Gastrocnemius medialis (tissue), 4 donors: ENCODE measurements around the gene PEAK1. TPM values are rescaled to one million over a fixed set of nuclear protein-coding genes. Genes with fewer than 3 reads are reported as not detected.

Source experiments
- ATAC-seq, 2 donors: fragments of 150-250 bp; one replicate each; pipeline ENCODE4 v1.9.1; 2016
- DNase-seq, 2 donors: peaks; one replicate each; pipeline ENCODE4 v3.0.0-alpha.2; 2019
- H3K27ac ChIP-seq, 4 donors: fragments of 200-600 bp; sonication (generic); 1 replicate in 1 of 4; 2 replicates in 3 of 4; pipeline ENCODE4 v1.5.1; 2016 to 2018; ENCODE audit warnings: mild to moderate bottlenecking in 2 of 4, moderate library complexity in 1 of 4
- H3K27me3 ChIP-seq, 3 donors: fragments of 200-600 bp; sonication (generic) in 2 of 3; 1 replicate in 1 of 3; 2 replicates in 2 of 3; pipeline versions ENCODE4 v1.5.1 to v1.6.0; 2016 to 2019; ENCODE audit warnings: mild to moderate bottlenecking in 1 of 3, moderate library complexity in 1 of 3
- H3K36me3 ChIP-seq, 2 donors: fragments of 200-600 bp; sonication (generic) in 1 of 2; one replicate each; pipeline ENCODE4 v1.5.1; 2017 to 2018
- H3K4me1 ChIP-seq, 2 donors: fragments of 200-600 bp; sonication (generic) in 1 of 2; one replicate each; pipeline ENCODE4 v1.5.1; 2016 to 2017; ENCODE audit warnings: mild to moderate bottlenecking in 2 of 2
- H3K4me3 ChIP-seq, 4 donors: fragments of 200-600 bp; sonication (generic) in 3 of 4; 1 replicate in 1 of 4; 2 replicates in 3 of 4; pipeline ENCODE4 v1.5.1; 2016 to 2019; ENCODE audit warnings: mild to moderate bottlenecking in 2 of 4
- H3K9me3 ChIP-seq, 3 donors: fragments of 200-600 bp; sonication (generic) in 2 of 3; 1 replicate in 1 of 3; 2 replicates in 2 of 3; pipeline ENCODE4 v1.5.1; 2016 to 2019
- CTCF ChIP-seq, 5 experiments: fragments of 450-650 bp in 3 of 5; fragments of 200-600 bp in 2 of 5; sonication (generic) in 2 of 5; IDR thresholded peaks in 4 of 5; conservative IDR thresholded peaks in 1 of 5; 1 replicate in 4 of 5; 2 replicates in 1 of 5; pipeline ENCODE4 v1.5.1; 2016 to 2019; ENCODE audit warnings: antibody characterized with exemption in 5 of 5, mild to moderate bottlenecking in 3 of 5, moderate library complexity in 3 of 5
- POLR2A ChIP-seq, 2 donors: fragments of 450-650 bp; IDR thresholded peaks; one replicate each; pipeline ENCODE4 v1.6.1; 2017; ENCODE audit warnings: antibody characterized with exemption in 2 of 2, mild to moderate bottlenecking in 2 of 2, moderate library complexity in 2 of 2
- in situ Hi-C, 4 donors: fragments of 200-750 bp; cut with MboI; loops; one replicate each; pipeline versions ENCODE4 v1.15.0 to v1.8.0; 2017; ENCODE audit warnings: low sequenced_read_pairs in 4 of 4
- intact Hi-C: fragments of 100-400 bp; cut with DNase I; formaldehyde crosslinking; loops from one replicate; pipeline ENCODE4 v1.15.1; 2023; ENCODE audit warnings: low total_unique reads
- total RNA-seq, 4 donors: library from RNA; depleted of rRNA; stranded (reverse); fragments of >200 nt; gene quantifications; one replicate each; pipeline versions ENCODE4 v1.1.0 to v1.2.3, GENCODE V29; 2016

Gene PEAK1
- total RNA-seq, 4 donors from 2014 or later: 17.8 to 21.9 (median 20.8) TPM

DNA sequence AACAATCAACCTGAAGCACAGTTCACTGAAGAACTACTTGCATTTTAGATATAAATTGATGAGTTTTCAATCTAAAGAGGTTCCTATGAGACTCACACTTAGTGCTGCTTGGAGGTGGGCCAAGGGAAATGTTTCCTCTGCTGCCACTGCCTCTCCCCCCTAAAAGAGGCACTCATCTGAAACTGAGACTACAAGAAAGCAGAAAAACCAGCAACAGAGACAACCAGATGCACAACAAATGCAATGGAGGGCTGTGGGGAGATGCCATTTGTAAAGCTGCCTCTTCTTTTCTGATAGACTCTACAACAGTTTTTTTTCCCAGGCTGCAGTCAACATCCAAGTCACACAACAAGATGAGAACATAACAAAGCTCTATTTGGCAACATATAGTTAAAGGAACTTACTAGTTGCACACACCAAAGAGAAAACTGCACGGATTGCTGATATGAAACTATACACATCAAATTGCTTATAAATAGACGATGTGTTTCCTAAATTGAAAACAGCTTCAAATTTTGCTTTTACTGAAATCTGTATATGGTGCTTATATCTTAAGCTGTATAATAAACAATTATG lies 360.0 kb downstream of the PEAK1 start:
- H3K36me3 ChIP-seq: no peaks in the 10 kb centered on the region
- H3K27ac ChIP-seq: peak overlapping the region; percentile 80 to 93 (median 87)
- no peaks in the 10 kb centered on the region for H3K27me3 ChIP-seq
- DNase-seq: no peak
- peaks cover 73 to 91% of the 10 kb centered on the region in 2 donors for H3K4me1 ChIP-seq
- no peak overlapping the region for H3K4me3 ChIP-seq
- TF ChIP-seq POLR2A (IDR thresholded peaks at IDR 0.05) (no peak), CTCF (IDR thresholded peaks at IDR 0.05 in 4 of 5, conservative IDR thresholded peaks at IDR 0.05 in 1 of 5) (no peak)
- H3K9me3 ChIP-seq: no peaks in the 10 kb centered on the region
- peak; percentile 55 to 71 for ATAC-seq
- in situ Hi-C loops (no loop called here), intact Hi-C loops (loop anchor here (10.0 kb wide), 1 partner anchor 875 kb away; no protein-coding TSS in a partner anchor)

GRCh38 chr15:77058468-77058867 lies 361.4 kb downstream of the PEAK1 start:
- H3K36me3 ChIP-seq: peaks cover 0 to 12% of the 10 kb centered on the region in 2 donors
- H3K4me3 ChIP-seq: no peak overlapping the region
- TF ChIP-seq POLR2A (IDR thresholded peaks at IDR 0.05): no peak
- TF ChIP-seq CTCF (IDR thresholded peaks at IDR 0.05 in 4 of 5, conservative IDR thresholded peaks at IDR 0.05 in 1 of 5): no peak
- no peaks in the 10 kb centered on the region for H3K27me3 ChIP-seq
- no peak for DNase-seq
- intact Hi-C loops (no loop called here), in situ Hi-C loops (no loop called here)
- ATAC-seq: no peak
- H3K4me1 ChIP-seq: peaks cover 62 to 79% of the 10 kb centered on the region in 2 donors
- H3K27ac ChIP-seq: peak overlapping the region in 2 of 4 donors; percentile 33 to 93
- no peaks in the 10 kb centered on the region for H3K9me3 ChIP-seq

- no peaks in the 10 kb centered on the region for H3K9me3 ChIP-seq
- peaks cover 58 to 76% of the 10 kb centered on the region in 2 donors for H3K4me1 ChIP-seq
- TF ChIP-seq CTCF (IDR thresholded peaks at IDR 0.05 in 4 of 5, conservative IDR thresholded peaks at IDR 0.05 in 1 of 5) (no peak), POLR2A (IDR thresholded peaks at IDR 0.05) (no peak)
- in situ Hi-C loops: no loop called here
- intact Hi-C loops: no loop called here
- ATAC-seq: no peak
- no peak for DNase-seq
- H3K36me3 ChIP-seq: peaks cover 0 to 12% of the 10 kb centered on the region in 2 donors
- H3K4me3 ChIP-seq: no peak overlapping the region
- peak overlapping the region in 2 of 4 donors; percentile 33 to 41 for H3K27ac ChIP-seq
- no peaks in the 10 kb centered on the region for H3K27me3 ChIP-seq
Observed at GRCh38 chr15:77057685-77058084, 362.2 kb downstream of the PEAK1 start.

DNA sequence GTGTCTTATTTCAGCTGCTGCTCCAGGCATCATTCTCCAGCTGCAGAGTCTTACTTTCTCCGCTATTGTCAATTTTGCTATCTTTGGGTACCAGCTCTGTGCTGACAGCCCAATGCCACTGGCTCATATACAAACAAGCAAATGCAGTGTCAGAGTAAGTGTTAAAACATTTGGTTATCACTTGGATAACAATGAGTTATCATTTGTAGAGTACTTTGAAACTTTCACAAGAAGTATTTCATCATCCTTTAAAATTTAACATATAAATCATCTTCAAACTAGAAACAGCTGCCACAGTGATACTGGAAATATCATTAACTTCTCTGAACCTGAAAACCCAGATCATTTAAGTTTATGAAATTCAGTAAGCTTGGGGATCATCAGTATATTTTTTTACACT lies 362.8 kb downstream of the PEAK1 start:
- H3K27ac ChIP-seq: peak overlapping the region in 1 of 4 donors; percentile 41
- no peak overlapping the region for H3K4me3 ChIP-seq
- H3K9me3 ChIP-seq: no peaks in the 10 kb centered on the region
- intact Hi-C loops: no loop called here
- DNase-seq (no peak), ATAC-seq (no peak)
- peaks cover 0 to 16% of the 10 kb centered on the region in 2 donors for H3K36me3 ChIP-seq
- in situ Hi-C loops: no loop called here
- TF ChIP-seq POLR2A (IDR thresholded peaks at IDR 0.05) (no peak), CTCF (IDR thresholded peaks at IDR 0.05 in 4 of 5, conservative IDR thresholded peaks at IDR 0.05 in 1 of 5) (no peak)
- H3K27me3 ChIP-seq: no peaks in the 10 kb centered on the region
- peaks cover 52 to 72% of the 10 kb centered on the region in 2 donors for H3K4me1 ChIP-seq
